IMR-90 (cell line): ENCODE data around the gene NSD2. TPM values are rescaled to one million over a fixed set of nuclear protein-coding genes. Genes with fewer than 3 reads are reported as not detected.
A peak's percentile ranks its signal among the peaks of the same experiment; 100 is the strongest.

Source experiments
- ATAC-seq: fragments of 200-7000 bp; cut with Tn5 transposase; 2 replicates; pipeline ENCODE4 v1.9.1; 2020; ENCODE audit warnings: low read depth, mild to moderate bottlenecking, moderate library complexity
- BruUV-seq: library from RNA; stranded (reverse); fragments of 400-500 nt; replicated peaks from 2 replicates; lab custom pipeline; 2021; lab: Mats Ljungman, UMichigan
- CTCF ChIA-PET: fragments of 300-600 bp; formaldehyde crosslinking; extraction: SDS; loops from one replicate; lab custom pipeline; 2021; ENCODE audit warnings: antibody characterized with exemption; lab: Yijun Ruan, JAX
- POLR2A ChIA-PET: fragments of 300-600 bp; sonication (Branson Sonifier 250); formaldehyde crosslinking; loops from one replicate; lab custom pipeline; 2022; ENCODE audit warnings: antibody characterized with exemption; ENCODE audit not compliant: unreplicated experiment; lab: Charles Lee
- DNase-seq: peaks from one replicate; pipeline ENCODE4 v3.0.0; 2013
- H2AFZ ChIP-seq: replicated peaks from 2 replicates; pipeline ENCODE3; 2013; ENCODE audit warnings: low read length, mild to moderate bottlenecking; ENCODE audit not compliant: poor library complexity
- H2AK5ac ChIP-seq: 2 replicates; pipeline ENCODE4 v1.6.1; 2013; ENCODE audit warnings: low read depth, low read length, inconsistent platforms
- H2AK9ac ChIP-seq: replicated peaks from 2 replicates; pipeline ENCODE3; 2013; ENCODE audit warnings: mild to moderate bottlenecking, low read depth, low read length, moderate library complexity; ENCODE audit not compliant: poor library complexity
- H2BK120ac ChIP-seq: 2 replicates; pipeline ENCODE4 v1.6.1; 2013; ENCODE audit warnings: low read depth, low read length, inconsistent platforms
- H2BK15ac ChIP-seq: 3 replicates; pipeline ENCODE4 v1.6.1; 2013; ENCODE audit warnings: low read depth, low read length, inconsistent platforms
- H2BK20ac ChIP-seq: 2 replicates; pipeline ENCODE4 v1.6.1; 2013; ENCODE audit warnings: low read depth, mild to moderate bottlenecking, inconsistent platforms, low read length, moderate library complexity
- H2BK5ac ChIP-seq: 2 replicates; pipeline ENCODE4 v1.6.1; 2013; ENCODE audit warnings: mild to moderate bottlenecking, low read depth, low read length, inconsistent platforms; ENCODE audit not compliant: poor library complexity, severe bottlenecking
- H3K14ac ChIP-seq: replicated peaks from 2 replicates; pipeline ENCODE4 v1.6.1; 2013; ENCODE audit warnings: low read depth, low read length, inconsistent platforms
- H3K18ac ChIP-seq: 2 replicates; pipeline ENCODE4 v1.6.1; 2013; ENCODE audit warnings: low read depth, low read length, control low read depth
- H3K23ac ChIP-seq: 2 replicates; pipeline ENCODE4 v1.6.1; 2013; ENCODE audit warnings: low read depth, low read length, inconsistent platforms
- H3K27ac ChIP-seq: 2 replicates; pipeline ENCODE4 v1.5.1; 2013; ENCODE audit warnings: mild to moderate bottlenecking, control low read depth, low read length; ENCODE audit not compliant: insufficient read depth
- H3K27me3 ChIP-seq: 2 replicates; pipeline ENCODE4 v1.6.1; 2013; ENCODE audit warnings: low read length; ENCODE audit not compliant: control insufficient read depth, insufficient read depth
- H3K36me3 ChIP-seq: 2 replicates; pipeline ENCODE4 v1.6.1; 2013; ENCODE audit warnings: low read length, mixed read lengths; ENCODE audit not compliant: control insufficient read depth, insufficient read depth
- H3K4ac ChIP-seq: 2 replicates; pipeline ENCODE4 v1.6.1; 2013; ENCODE audit warnings: low read depth, low read length, inconsistent platforms
- H3K4me1 ChIP-seq: 2 replicates; pipeline ENCODE4 v1.6.1; 2013; ENCODE audit warnings: low read length, mixed read lengths; ENCODE audit not compliant: control insufficient read depth, insufficient read depth
- H3K4me2 ChIP-seq: 2 replicates; pipeline ENCODE4 v1.6.1; 2013; ENCODE audit warnings: low read depth, mild to moderate bottlenecking, control low read depth, low read length, moderate library complexity
- H3K4me3 ChIP-seq: 2 replicates; pipeline ENCODE4 v1.5.1; 2013; ENCODE audit warnings: low read depth, mild to moderate bottlenecking, control low read depth, low read length, moderate library complexity; ENCODE audit not compliant: insufficient read depth
- H3K56ac ChIP-seq: 2 replicates; pipeline ENCODE4 v1.6.1; 2013; ENCODE audit warnings: low read length, inconsistent platforms; ENCODE audit not compliant: insufficient read depth; ENCODE audit errors: extremely low read depth
- H3K79me1 ChIP-seq, 2 experiments: 2 replicates each; pipeline ENCODE4 v1.6.1; 2013; ENCODE audit warnings: low read length in 2 of 2, inconsistent platforms in 1 of 2, low read depth in 1 of 2
- H3K9ac ChIP-seq: 2 replicates; pipeline ENCODE4 v1.6.1; 2013; ENCODE audit warnings: low read depth, low read length, control low read depth
- H3K9me1 ChIP-seq: 2 replicates; pipeline ENCODE4 v1.6.1; 2013; ENCODE audit warnings: low read length, inconsistent platforms; ENCODE audit not compliant: insufficient read depth
- H3K9me3 ChIP-seq: 2 replicates; pipeline ENCODE4 v1.6.1; 2013; ENCODE audit warnings: low read length; ENCODE audit not compliant: control insufficient read depth, insufficient read depth
- H4K20me1 ChIP-seq: 2 replicates; pipeline ENCODE4 v1.6.1; 2013; ENCODE audit warnings: low read length, inconsistent platforms; ENCODE audit not compliant: insufficient read depth
- H4K5ac ChIP-seq: 2 replicates; pipeline ENCODE4 v1.6.1; 2013; ENCODE audit warnings: mild to moderate bottlenecking, low read depth, low read length, control low read depth
- H4K8ac ChIP-seq, 2 experiments: 2 replicates each; pipeline ENCODE4 v1.6.1; 2013; ENCODE audit warnings: low read depth in 2 of 2, low read length in 2 of 2, control low read depth in 1 of 2, inconsistent platforms in 1 of 2
- H4K91ac ChIP-seq: 2 replicates; pipeline ENCODE4 v1.6.1; 2013; ENCODE audit warnings: low read depth, low read length, inconsistent platforms; ENCODE audit not compliant: insufficient read depth
- BHLHE40 ChIP-seq: fragments of 150-350 bp; IDR thresholded peaks from 2 replicates; pipeline ENCODE4 v1.6.1; 2016; ENCODE audit warnings: mild to moderate bottlenecking, low read depth, low read length
- CEBPB ChIP-seq: IDR thresholded peaks from 2 replicates; pipeline ENCODE4 v1.6.1; 2012; ENCODE audit warnings: low read depth, low read length, improper control_type of control experiment
- CHD1 ChIP-seq: IDR thresholded peaks from 2 replicates; pipeline ENCODE4 v1.6.1; 2012; ENCODE audit warnings: low read depth, low read length, improper control_type of control experiment
- FOS ChIP-seq: fragments of 150-350 bp; IDR thresholded peaks from 2 replicates; pipeline ENCODE4 v1.6.1; 2016; ENCODE audit warnings: low read depth, low read length
- MAFK ChIP-seq: IDR thresholded peaks from 2 replicates; pipeline ENCODE4 v1.6.1; 2012; ENCODE audit warnings: low read depth, low read length, improper control_type of control experiment
- MAZ ChIP-seq: IDR thresholded peaks from 2 replicates; pipeline ENCODE4 v1.6.1; 2012; ENCODE audit warnings: low read depth, mild to moderate bottlenecking, low read length, improper control_type of control experiment, moderate library complexity, borderline replicate concordance
- MXI1 ChIP-seq: IDR thresholded peaks from 2 replicates; pipeline ENCODE4 v1.6.1; 2012; ENCODE audit warnings: low read depth, mild to moderate bottlenecking, low read length, moderate library complexity, borderline replicate concordance
- NFE2L2 ChIP-seq: fragments of 150-350 bp; IDR thresholded peaks from 2 replicates; pipeline ENCODE4 v1.6.1; 2016; ENCODE audit warnings: low read depth, mild to moderate bottlenecking, low read length
- POLR2A ChIP-seq: IDR thresholded peaks from 2 replicates; pipeline ENCODE4 v1.6.1; 2012; ENCODE audit warnings: mild to moderate bottlenecking, low read depth, low read length
- RAD21 ChIP-seq: IDR thresholded peaks from 2 replicates; pipeline ENCODE4 v1.6.1; 2012; ENCODE audit warnings: low read length, improper control_type of control experiment
- RCOR1 ChIP-seq: IDR thresholded peaks from 2 replicates; pipeline ENCODE4 v1.6.1; 2012; ENCODE audit warnings: mild to moderate bottlenecking, low read length, improper control_type of control experiment; ENCODE audit not compliant: insufficient replicate concordance
- RFX5 ChIP-seq: IDR thresholded peaks from 2 replicates; pipeline ENCODE4 v1.8.0; 2012; ENCODE audit warnings: low read depth, mild to moderate bottlenecking, low read length, moderate library complexity
- SMC3 ChIP-seq: fragments of 150-350 bp; IDR thresholded peaks from 2 replicates; pipeline ENCODE4 v1.6.1; 2016; ENCODE audit warnings: low read depth, mild to moderate bottlenecking, antibody characterized with exemption, low read length, moderate library complexity
- WGBS, 2 experiments: methylation state at CpG; one replicate each; pipeline versions ENCODE4 v1.1.5 to v1.1.7; 2013; ENCODE audit warnings: missing lambda C conversion rate in 2 of 2; ENCODE audit not compliant: insufficient read length in 1 of 2; ENCODE audit errors: extremely low coverage in 2 of 2; 5-methylcytosine and 5-hydroxymethylcytosine counted together
- dilution Hi-C: fragments of 300-500 bp; cut with HindIII; formaldehyde crosslinking; loops from one replicate; pipeline ENCODE4 v1.14.3; 2018; ENCODE audit warnings: low sequenced_read_pairs; ENCODE audit not compliant: unreplicated experiment
- in situ Hi-C: fragments of 300-500 bp; cut with MboI; formaldehyde crosslinking; loops from 3 replicates; pipeline ENCODE4 v1.14.3; 2019; ENCODE audit warnings: low sequenced_read_pairs, inconsistent platforms, mixed read lengths
- intact Hi-C: fragments of 100-400 bp; cut with micrococcal nuclease; formaldehyde crosslinking; loops from 2 replicates; pipeline ENCODE4 v1.10.0; 2022
- polyA plus RNA-seq, 3 experiments: library from polyadenylated mRNA; depleted of rRNA; stranded (reverse); fragments of >200 nt; gene quantifications; 2 replicates each; pipeline ENCODE4 v1.2.3, GENCODE V29; 2012; ENCODE audit warnings: low replicate concordance in 1 of 3
- total RNA-seq: library from RNA; depleted of rRNA; stranded (reverse); fragments of >200 nt; gene quantifications from 2 replicates; pipeline ENCODE4 v1.2.3, GENCODE V29; 2012
- TF ChIP-seq, protein P1 (sequence below): conservative IDR thresholded peaks from 2 replicates; pipeline ENCODE4 v1.5.1; 2012; ENCODE audit warnings: mild to moderate bottlenecking, low read depth, low read length, improper control_type of control experiment
- TF ChIP-seq, protein P2 (sequence below): fragments of 150-350 bp; IDR thresholded peaks from 2 replicates; pipeline ENCODE4 v1.6.1; 2017; ENCODE audit warnings: mild to moderate bottlenecking, antibody characterized with exemption, low read length, low read depth

Gene NSD2
- total and polyA plus RNA-seq, 2 of the 4 experiments (the other 2 are of a cell fraction): 35.9 to 68.1 TPM

GRCh38 chr4:1945124-1945895 is 74.1 kb downstream of the NSD2 start:
- DNase-seq (no peak), ATAC-seq (no peak)
- Histone ChIP-seq H3K4me1 (peaks cover 5% of the 10 kb centered on the region), H3K14ac (no peak overlapping the region), H2AK5ac (no peak overlapping the region), H3K4me3 (no peak overlapping the region), H2BK5ac (no peak overlapping the region), H3K79me1 (peaks cover 51 to 78% of the 10 kb centered on the region in 2 experiments), H4K5ac (no peak overlapping the region), H2BK20ac (no peak overlapping the region), H3K4me2 (no peak overlapping the region), H3K18ac (no peak overlapping the region), H3K9me3 (no peaks in the 10 kb centered on the region), H4K8ac (no peak overlapping the region), H3K4ac (no peak overlapping the region; the same call in 1 of the 2 replicates), H3K36me3 (peaks cover 18% of the 10 kb centered on the region), H3K9ac (no peak overlapping the region), H2AK9ac (peak overlapping the region; percentile 44), H3K27me3 (no peaks in the 10 kb centered on the region), H3K23ac (no peak overlapping the region), H2BK15ac (no peak overlapping the region), H4K20me1 (peaks cover 6% of the 10 kb centered on the region), H2BK120ac (no peak overlapping the region), H2AFZ (no peak overlapping the region), H3K27ac (no peak overlapping the region), H4K91ac (no peak overlapping the region), H3K9me1 (peaks cover 14% of the 10 kb centered on the region), H3K56ac (no peak overlapping the region)
- TF ChIP-seq MAZ (no peak), BHLHE40 (no peak), RFX5 (no peak), MXI1 (no peak), CEBPB (no peak), FOS (no peak), MAFK (no peak), RAD21 (no peak), CHD1 (no peak), POLR2A (no peak), SMC3 (no peak), RCOR1 (no peak), NFE2L2 (no peak)
- TF ChIP-seq, protein P1, sequence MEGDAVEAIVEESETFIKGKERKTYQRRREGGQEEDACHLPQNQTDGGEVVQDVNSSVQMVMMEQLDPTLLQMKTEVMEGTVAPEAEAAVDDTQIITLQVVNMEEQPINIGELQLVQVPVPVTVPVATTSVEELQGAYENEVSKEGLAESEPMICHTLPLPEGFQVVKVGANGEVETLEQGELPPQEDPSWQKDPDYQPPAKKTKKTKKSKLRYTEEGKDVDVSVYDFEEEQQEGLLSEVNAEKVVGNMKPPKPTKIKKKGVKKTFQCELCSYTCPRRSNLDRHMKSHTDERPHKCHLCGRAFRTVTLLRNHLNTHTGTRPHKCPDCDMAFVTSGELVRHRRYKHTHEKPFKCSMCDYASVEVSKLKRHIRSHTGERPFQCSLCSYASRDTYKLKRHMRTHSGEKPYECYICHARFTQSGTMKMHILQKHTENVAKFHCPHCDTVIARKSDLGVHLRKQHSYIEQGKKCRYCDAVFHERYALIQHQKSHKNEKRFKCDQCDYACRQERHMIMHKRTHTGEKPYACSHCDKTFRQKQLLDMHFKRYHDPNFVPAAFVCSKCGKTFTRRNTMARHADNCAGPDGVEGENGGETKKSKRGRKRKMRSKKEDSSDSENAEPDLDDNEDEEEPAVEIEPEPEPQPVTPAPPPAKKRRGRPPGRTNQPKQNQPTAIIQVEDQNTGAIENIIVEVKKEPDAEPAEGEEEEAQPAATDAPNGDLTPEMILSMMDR: no peak
- TF ChIP-seq, protein P2, sequence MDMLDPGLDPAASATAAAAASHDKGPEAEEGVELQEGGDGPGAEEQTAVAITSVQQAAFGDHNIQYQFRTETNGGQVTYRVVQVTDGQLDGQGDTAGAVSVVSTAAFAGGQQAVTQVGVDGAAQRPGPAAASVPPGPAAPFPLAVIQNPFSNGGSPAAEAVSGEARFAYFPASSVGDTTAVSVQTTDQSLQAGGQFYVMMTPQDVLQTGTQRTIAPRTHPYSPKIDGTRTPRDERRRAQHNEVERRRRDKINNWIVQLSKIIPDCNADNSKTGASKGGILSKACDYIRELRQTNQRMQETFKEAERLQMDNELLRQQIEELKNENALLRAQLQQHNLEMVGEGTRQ: no peak
- CTCF ChIA-PET: no interaction called here
- POLR2A ChIA-PET: no interaction called here
- no TSS peak for BruUV-seq
- intact Hi-C loops: no loop called here
- dilution Hi-C loops: no loop called here
- in situ Hi-C loops: no loop called here
- WGBS, 2 experiments: 64% methylated on average over 8 of the region's 11 CpGs; no CpG with 5 or more reads in 1 of the 2 experiments
